Left cardiac atrium (tissue), 2 donors: ENCODE data around the gene LRRC61. TPM values are rescaled to one million over a fixed set of nuclear protein-coding genes. Genes with fewer than 3 reads are reported as not detected.

Experiments
- total RNA-seq, 2 donors: library from RNA; stranded (reverse); fragmentation: NEBNext Ultra II Directional; extraction: Animal tissue kit (Norgen Biotek cat#: 25700); gene quantifications; one replicate each; pipeline ENCODE4 v1.2.1, GENCODE V29; 2021
- donor health status: DM: no; HTN: yes; CAD: no; lungs with severe emphysema.
- donor health status: DM: yes; HTN: yes; CAD: no.

LRRC61 gene
- total RNA-seq, 2 donors from 2014 or later, result 4.3 to 5.7 TPM

Other genes with a start within 250 kb of the LRRC61 start
- gene ACTR3C, start 190 bp downstream of the LRRC61 start, total RNA-seq, result 1 to 10 TPM; 3.7 to 4.9 TPM
- gene RARRES2, start 18.3 kb downstream of the LRRC61 start, total RNA-seq, result 100 to 1,000 TPM in 1 of 2 donors, 10 to 100 TPM in 1; 86.4 to 178 TPM
- 100 to 1,000 TPM; 100 to 108 TPM for gene REPIN1, start 45.5 kb downstream of the LRRC61 start, total RNA-seq
- gene ZNF775, start 56.0 kb downstream of the LRRC61 start, total RNA-seq, result 1 to 10 TPM; 3.8 to 4.2 TPM
- 10 to 100 TPM; 16.6 to 19.7 TPM for gene GIMAP8, start 127.3 kb downstream of the LRRC61 start, total RNA-seq
- gene GIMAP7, start 191.5 kb downstream of the LRRC61 start, total RNA-seq, result 10 to 100 TPM; 25.0 to 26.0 TPM
- gene GIMAP4, start 244.0 kb downstream of the LRRC61 start, total RNA-seq, result 10 to 100 TPM; 30.2 to 40.4 TPM